ENCODE measurements around the gene DRC7. TPM values are rescaled to one million over a fixed set of nuclear protein-coding genes. Genes with fewer than 3 reads are reported as not detected.
"Not testable (repeated sequence)": the region's sequence is repeated elsewhere in the genome, so short reads cannot be mapped to it uniquely, and the experiment has no call there.

The DRC7 gene
- polyA plus RNA-seq, 1 of the 3 experiments (the other 2 are of a cell fraction) = 0.58 TPM

GRCh38 chr16:57778658-57779057, 84.1 kb downstream of the DRC7 start:
- H3K4me3 ChIP-seq (ENCODE audit: low read depth in 2 of 2, low read length in 1 of 2) = no peak overlapping the region
- no peaks in the 10 kb centered on the region for H3K27me3 ChIP-seq (ENCODE audit: insufficient read depth)
- peaks cover 43% of the 10 kb centered on the region for H3K79me2 ChIP-seq (ENCODE audit: insufficient read depth)
- DNase-seq = no peak
- ChIA-PET POLR2A (no interaction called here), CTCF (interaction anchor here (1.0 to 1.4 kb wide), 2 partner anchors 16 to 213 kb away, joined by 3 to 4 read pairs; no protein-coding TSS in a partner anchor)
- H3K27ac ChIP-seq (ENCODE audit: low read depth in 2 of 2, low read length in 1 of 2) = no peak overlapping the region
- no peaks in the 10 kb centered on the region for H3K9me2 ChIP-seq
- H3K36me3 ChIP-seq (replicated peaks in 1 of 2; ENCODE audit: control insufficient read depth in 1 of 2, insufficient read depth in 2 of 2, low read length in 1 of 2) = peaks cover 0 to 15% of the 10 kb centered on the region in 2 experiments
- H3K4me1 ChIP-seq (ENCODE audit: control insufficient read depth in 1 of 2, insufficient read depth in 2 of 2, low read depth in 1 of 2, low read length in 1 of 2) = no peaks in the 10 kb centered on the region
- H3K4me2 ChIP-seq = no peak overlapping the region
- peaks cover 18% of the 10 kb centered on the region; the same call in 1 of the 2 replicates for H4K20me1 ChIP-seq (ENCODE audit: insufficient read depth)
- H3F3A ChIP-seq (replicated peaks; ENCODE audit: insufficient read depth) = no peaks in the 10 kb centered on the region
- H3K9me3 ChIP-seq = no peaks in the 10 kb centered on the region
- no peak overlapping the region for H2AFZ ChIP-seq (ENCODE audit: low read depth)
- H3K9ac ChIP-seq = no peak overlapping the region
- no peak for TF ChIP-seq PBX3 (IDR thresholded peaks at IDR 0.05)
- TF ChIP-seq RAD21 (IDR thresholded peaks at IDR 0.05; ENCODE audit: low read length) = no peak
- no peak for TF ChIP-seq RXRA (IDR thresholded peaks at IDR 0.05; ENCODE audit: borderline replicate concordance, low read depth)
- TF ChIP-seq ELF1 (IDR thresholded peaks at IDR 0.05) = no peak
- TF ChIP-seq FOSL2 (IDR thresholded peaks at IDR 0.05; ENCODE audit: borderline replicate concordance, low read depth) = no peak
- no peak for TF ChIP-seq USF2 (IDR thresholded peaks at IDR 0.05; ENCODE audit: borderline replicate concordance, low read depth, low read length)
- TF ChIP-seq RFX5 (IDR thresholded peaks at IDR 0.05; ENCODE audit: low read length) = no peak
- no peak for TF ChIP-seq USF1 (IDR thresholded peaks at IDR 0.05; ENCODE audit: borderline replicate concordance, low read depth)
- TF ChIP-seq NFIC (IDR thresholded peaks at IDR 0.05; ENCODE audit: borderline replicate concordance) = no peak
- no peak for TF ChIP-seq GATA2 (CRISPR knock-in tag; IDR thresholded peaks at IDR 0.05)
- no peak for TF ChIP-seq SMC3 (IDR thresholded peaks at IDR 0.05; ENCODE audit: low read depth, low read length)
- no peak for TF ChIP-seq GABPA (IDR thresholded peaks at IDR 0.05; ENCODE audit: low read depth)
- TF ChIP-seq POLR2AphosphoS5 (IDR thresholded peaks at IDR 0.05; ENCODE audit: low read depth, low read length) = no peak
- TF ChIP-seq REST (IDR thresholded peaks at IDR 0.05; ENCODE audit: low read depth, low read length) = no peak
- TF ChIP-seq TEAD4 (IDR thresholded peaks at IDR 0.05; ENCODE audit: borderline replicate concordance, insufficient read depth) = no peak
- TF ChIP-seq CHD2 (IDR thresholded peaks at IDR 0.05; ENCODE audit: low read length, partially characterized antibody) = no peak
- no peak for TF ChIP-seq FOXJ3 (CRISPR knock-in tag; IDR thresholded peaks at IDR 0.05)
- WGBS (ENCODE audit: low lambda C conversion rate) = 92% methylated on average over 5 of the region's 5 CpGs

GRCh38 chr16:57779836-57780235, 85.2 kb downstream of the DRC7 start:
- CTCF ChIA-PET; H3K4me1 ChIP-seq (ENCODE audit: control insufficient read depth in 1 of 2, insufficient read depth in 2 of 2, low read depth in 1 of 2, low read length in 1 of 2); H3K9me3 ChIP-seq; H2AFZ ChIP-seq (ENCODE audit: low read depth); DNase-seq; H3K4me2 ChIP-seq; H3K9me2 ChIP-seq; H3K27ac ChIP-seq (ENCODE audit: low read depth in 2 of 2, low read length in 1 of 2); H3K4me3 ChIP-seq (ENCODE audit: low read depth in 2 of 2, low read length in 1 of 2); H3K27me3 ChIP-seq (ENCODE audit: insufficient read depth); POLR2A ChIA-PET; H3F3A ChIP-seq (replicated peaks; ENCODE audit: insufficient read depth); H3K9ac ChIP-seq: not testable (repeated sequence)
- 94% methylated on average over 5 of the region's 5 CpGs for WGBS (ENCODE audit: low lambda C conversion rate)
- H4K20me1 ChIP-seq (ENCODE audit: insufficient read depth) = peaks cover 21% of the 10 kb centered on the region; the same call in 1 of the 2 replicates
- peaks cover 5 to 15% of the 10 kb centered on the region in 2 experiments for H3K36me3 ChIP-seq (replicated peaks in 1 of 2; ENCODE audit: control insufficient read depth in 1 of 2, insufficient read depth in 2 of 2, low read length in 1 of 2)
- H3K79me2 ChIP-seq (ENCODE audit: insufficient read depth) = peaks cover 43% of the 10 kb centered on the region
